K562 (cell line): Measurements from ENCODE around the gene AGFG2. TPM values are rescaled to one million over a fixed set of nuclear protein-coding genes. Genes with fewer than 3 reads are reported as not detected.

Source experiments
- BCLAF1 ChIP-seq, 2 experiments: fragments of 450-650 bp in 1 of 2; IDR thresholded peaks; 2 replicates each; pipeline ENCODE4 v1.6.1; 2011 to 2017; ENCODE audit warnings: low read depth in 2 of 2, antibody characterized with exemption in 1 of 2, borderline replicate concordance in 1 of 2, low read length in 1 of 2, mild to moderate bottlenecking in 1 of 2, mixed read lengths in 1 of 2; ENCODE audit not compliant: control insufficient read depth in 1 of 2
- CREM ChIP-seq: IDR thresholded peaks from 2 replicates; pipeline ENCODE4 v1.6.1; 2014; ENCODE audit warnings: antibody characterized with exemption, low read depth
- CTBP1 ChIP-seq: fragments of 450-650 bp; IDR thresholded peaks from 2 replicates; pipeline ENCODE4 v1.6.1; 2016; ENCODE audit warnings: borderline replicate concordance
- DMBX1 ChIP-seq: fragments of 250-450 bp; sonication (Bioruptor Pico); IDR thresholded peaks from 2 replicates; pipeline ENCODE4 v1.8.0; 2022; ENCODE audit warnings: inconsistent platforms, mild to moderate bottlenecking, moderate library complexity, borderline replicate concordance
- HDAC1 ChIP-seq, 2 experiments: fragments of 450-650 bp; IDR thresholded peaks; 2 replicates each; pipeline ENCODE4 v1.6.1; 2016 to 2017; ENCODE audit warnings: inconsistent platforms in 1 of 2, mild to moderate bottlenecking in 1 of 2, moderate library complexity in 1 of 2
- HDAC3 ChIP-seq: fragments of 450-650 bp; IDR thresholded peaks from 2 replicates; pipeline ENCODE4 v1.6.1; 2018; ENCODE audit warnings: borderline replicate concordance, mild to moderate bottlenecking, moderate library complexity; ENCODE audit not compliant: partially characterized antibody
- MAX ChIP-seq: sonication (generic); formaldehyde crosslinking; IDR thresholded peaks from 2 replicates; pipeline ENCODE4 v1.9.0; 2022; ENCODE audit warnings: mild to moderate bottlenecking, missing genetic modification reagents
- MCM7 ChIP-seq, 2 experiments: fragments of 450-650 bp; IDR thresholded peaks; 2 replicates each; pipeline ENCODE4 v1.6.1; 2016 to 2018
- MED1 ChIP-seq: sonication (generic); formaldehyde crosslinking; IDR thresholded peaks from 2 replicates; pipeline ENCODE4 v1.8.1; 2023; ENCODE audit warnings: missing genetic modification reagents, borderline replicate concordance
- MEIS2 ChIP-seq: fragments of 450-650 bp; IDR thresholded peaks from 2 replicates; pipeline ENCODE4 v1.6.1; 2014; ENCODE audit warnings: mild to moderate bottlenecking; ENCODE audit not compliant: partially characterized antibody
- MYC ChIP-seq, 2 experiments: fragments of 250-450 bp in 1 of 2; sonication (Bioruptor Pico) in 1 of 2; IDR thresholded peaks; 2 replicates each; pipeline versions ENCODE4 v1.5.1 to v1.6.1; 2012 to 2021; ENCODE audit warnings: low read depth in 2 of 2, borderline replicate concordance in 1 of 2, improper control_type of control experiment in 1 of 2, low read length in 1 of 2, mild to moderate bottlenecking in 1 of 2, moderate library complexity in 1 of 2
- PCBP1 ChIP-seq: fragments of 200-400 bp; formaldehyde crosslinking; IDR thresholded peaks from 2 replicates; pipeline ENCODE4 v1.6.1; 2018; ENCODE audit warnings: mild to moderate bottlenecking, low read depth, low read length; ENCODE audit not compliant: poor library complexity, severe bottlenecking
- PHF20 ChIP-seq: fragments of 450-650 bp; IDR thresholded peaks from 2 replicates; pipeline ENCODE4 v1.6.1; 2018; ENCODE audit not compliant: partially characterized antibody
- POLR2AphosphoS2 ChIP-seq: IDR thresholded peaks from 2 replicates; pipeline ENCODE4 v1.6.1; 2012; ENCODE audit warnings: low read length, improper control_type of control experiment
- STAT5A ChIP-seq: IDR thresholded peaks from 2 replicates; pipeline ENCODE4 v1.6.1; 2012; ENCODE audit warnings: low read length, inconsistent platforms, borderline replicate concordance
- ZNF174 ChIP-seq: fragments of 250-450 bp; sonication (Bioruptor Pico); IDR thresholded peaks from 2 replicates; pipeline ENCODE4 v1.4.0; 2020; ENCODE audit warnings: mild to moderate bottlenecking
- polyA plus RNA-seq, 8 experiments: library from polyadenylated mRNA; depleted of rRNA in 4 of 8; stranded (reverse) in 5 of 8; unstranded in 3 of 8; fragments of >200 nt; fragmentation: Nextera tagmentation in 2 of 8; fragmentation: Illumina TruSeq in 1 of 8; extraction: Ambion mirVana in 2 of 8; extraction: Trizol in 1 of 8; gene quantifications; 2 replicates each; pipeline versions ENCODE4 v1.2.1 to v1.2.3, GENCODE V29; 2011 to 2014; ENCODE audit warnings: inconsistent platforms in 1 of 8, missing spikeins in 1 of 8
- total RNA-seq, 7 experiments: library from RNA; depleted of rRNA in 6 of 7; stranded (reverse); fragments of >200 nt in 6 of 7; fragmentation: Illumina TruSeq in 2 of 7; extraction: Trizol in 2 of 7; gene quantifications; 2 replicates each; pipeline versions ENCODE4 v1.2.1 to v1.2.3, GENCODE V29; 2011 to 2021; ENCODE audit warnings: low replicate concordance in 1 of 7
- TF ChIP-seq, protein P1 (sequence below): sonication (generic); formaldehyde crosslinking; IDR thresholded peaks from 2 replicates; pipeline ENCODE4 v1.8.1; 2023; ENCODE audit warnings: missing genetic modification reagents, mild to moderate bottlenecking, borderline replicate concordance
- TF ChIP-seq, protein P2 (sequence below): sonication (generic); formaldehyde crosslinking; IDR thresholded peaks from 2 replicates; pipeline ENCODE4 v1.5.0; 2020; ENCODE audit warnings: missing genetic modification reagents

The AGFG2 gene
- total and polyA plus RNA-seq, 9 of the 15 experiments (the other 6 are each of a cell fraction or from before 2014, with no cell fraction given) = 0.31 to 23.1 (median 6.5) TPM

- TF ChIP-seq, protein P1, sequence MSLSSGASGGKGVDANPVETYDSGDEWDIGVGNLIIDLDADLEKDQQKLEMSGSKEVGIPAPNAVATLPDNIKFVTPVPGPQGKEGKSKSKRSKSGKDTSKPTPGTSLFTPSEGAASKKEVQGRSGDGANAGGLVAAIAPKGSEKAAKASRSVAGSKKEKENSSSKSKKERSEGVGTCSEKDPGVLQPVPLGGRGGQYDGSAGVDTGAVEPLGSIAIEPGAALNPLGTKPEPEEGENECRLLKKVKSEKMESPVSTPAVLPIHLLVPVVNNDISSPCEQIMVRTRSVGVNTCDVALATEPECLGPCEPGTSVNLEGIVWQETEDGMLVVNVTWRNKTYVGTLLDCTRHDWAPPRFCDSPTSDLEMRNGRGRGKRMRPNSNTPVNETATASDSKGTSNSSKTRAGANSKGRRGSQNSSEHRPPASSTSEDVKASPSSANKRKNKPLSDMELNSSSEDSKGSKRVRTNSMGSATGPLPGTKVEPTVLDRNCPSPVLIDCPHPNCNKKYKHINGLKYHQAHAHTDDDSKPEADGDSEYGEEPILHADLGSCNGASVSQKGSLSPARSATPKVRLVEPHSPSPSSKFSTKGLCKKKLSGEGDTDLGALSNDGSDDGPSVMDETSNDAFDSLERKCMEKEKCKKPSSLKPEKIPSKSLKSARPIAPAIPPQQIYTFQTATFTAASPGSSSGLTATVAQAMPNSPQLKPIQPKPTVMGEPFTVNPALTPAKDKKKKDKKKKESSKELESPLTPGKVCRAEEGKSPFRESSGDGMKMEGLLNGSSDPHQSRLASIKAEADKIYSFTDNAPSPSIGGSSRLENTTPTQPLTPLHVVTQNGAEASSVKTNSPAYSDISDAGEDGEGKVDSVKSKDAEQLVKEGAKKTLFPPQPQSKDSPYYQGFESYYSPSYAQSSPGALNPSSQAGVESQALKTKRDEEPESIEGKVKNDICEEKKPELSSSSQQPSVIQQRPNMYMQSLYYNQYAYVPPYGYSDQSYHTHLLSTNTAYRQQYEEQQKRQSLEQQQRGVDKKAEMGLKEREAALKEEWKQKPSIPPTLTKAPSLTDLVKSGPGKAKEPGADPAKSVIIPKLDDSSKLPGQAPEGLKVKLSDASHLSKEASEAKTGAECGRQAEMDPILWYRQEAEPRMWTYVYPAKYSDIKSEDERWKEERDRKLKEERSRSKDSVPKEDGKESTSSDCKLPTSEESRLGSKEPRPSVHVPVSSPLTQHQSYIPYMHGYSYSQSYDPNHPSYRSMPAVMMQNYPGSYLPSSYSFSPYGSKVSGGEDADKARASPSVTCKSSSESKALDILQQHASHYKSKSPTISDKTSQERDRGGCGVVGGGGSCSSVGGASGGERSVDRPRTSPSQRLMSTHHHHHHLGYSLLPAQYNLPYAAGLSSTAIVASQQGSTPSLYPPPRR = no peak
- TF ChIP-seq HDAC1 (IDR thresholded peaks at IDR 0.05) (0 out of 4 replicates have a peak, but pooled peaks of 1 of the 2 experiments have one; percentile 17), DMBX1 (CRISPR knock-in tag) (no peak), CTBP1 (no peak), CREM (no peak), POLR2AphosphoS2 (no peak), PHF20 (no peak), ZNF174 (CRISPR knock-in tag) (no peak), HDAC3 (no peak), BCLAF1 (IDR thresholded peaks at IDR 0.05; ENCODE audit: borderline replicate concordance in 1 of 2, control insufficient read depth in 1 of 2, low read depth in 2 of 2, low read length in 1 of 2) (no peak), MCM7 (IDR thresholded peaks at IDR 0.05) (no peak), PCBP1 (no peak), MYC (IDR thresholded peaks at IDR 0.05; ENCODE audit: low read depth, low read length) (no peak), MYC (CRISPR knock-in tag; IDR thresholded peaks at IDR 0.05; ENCODE audit: borderline replicate concordance, low read depth) (0 out of 2 replicates have a peak, but pooled peaks have one; percentile 50), MED1 (CRISPR knock-in tag) (no peak), MEIS2 (no peak), STAT5A (no peak), MAX (CRISPR knock-in tag) (no peak; the same call in 1 of the 2 replicates)
- TF ChIP-seq, protein P2, sequence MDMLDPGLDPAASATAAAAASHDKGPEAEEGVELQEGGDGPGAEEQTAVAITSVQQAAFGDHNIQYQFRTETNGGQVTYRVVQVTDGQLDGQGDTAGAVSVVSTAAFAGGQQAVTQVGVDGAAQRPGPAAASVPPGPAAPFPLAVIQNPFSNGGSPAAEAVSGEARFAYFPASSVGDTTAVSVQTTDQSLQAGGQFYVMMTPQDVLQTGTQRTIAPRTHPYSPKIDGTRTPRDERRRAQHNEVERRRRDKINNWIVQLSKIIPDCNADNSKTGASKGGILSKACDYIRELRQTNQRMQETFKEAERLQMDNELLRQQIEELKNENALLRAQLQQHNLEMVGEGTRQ (CRISPR knock-in tag) = no peak
These were observed 73.9 kb downstream of the AGFG2 start (continued) for GRCh38 chr7:100612730-100613390.
